H1 (cell line): Measurements from ENCODE around the gene SGSH. TPM values are rescaled to one million over a fixed set of nuclear protein-coding genes. Genes with fewer than 3 reads are reported as not detected.

Source experiments
- CTCF ChIA-PET: fragments of 300-600 bp; sonication (Branson Sonifier 250); formaldehyde crosslinking; loops from one replicate; lab custom pipeline; 2021; ENCODE audit not compliant: partially characterized antibody; lab: Charles Lee
- POLR2A ChIA-PET: fragments of 300-600 bp; sonication (Branson Sonifier 250); formaldehyde crosslinking; loops from one replicate; lab custom pipeline; 2021; ENCODE audit warnings: inconsistent platforms; ENCODE audit not compliant: partially characterized antibody; lab: Charles Lee
- DNase-seq, 2 experiments: peaks; one replicate each; pipeline versions ENCODE4 v3.0.0 to v3.0.0-alpha.2; 2010 to 2022; ENCODE audit warnings: low spot score in 2 of 2, low read depth in 1 of 2, mixed read lengths in 1 of 2
- FAIRE-seq: peaks from 2 replicates; lab custom pipeline; 2011; peaks lifted over from hg19 to GRCh38; lab: Jason Lieb, UNC
- H2AFZ ChIP-seq: 2 replicates; pipeline ENCODE4 v1.8.1; 2012; ENCODE audit warnings: low read length, inconsistent platforms
- H2AK5ac ChIP-seq: 2 replicates; pipeline ENCODE4 v1.6.1; 2013; ENCODE audit warnings: low read depth, low read length
- H2BK120ac ChIP-seq: replicated peaks from 2 replicates; pipeline ENCODE3; 2013; ENCODE audit warnings: low read depth, low read length, inconsistent platforms
- H2BK12ac ChIP-seq: 2 replicates; pipeline ENCODE4 v1.6.1; 2013; ENCODE audit warnings: low read depth, low read length
- H2BK15ac ChIP-seq: 2 replicates; pipeline ENCODE4 v1.6.1; 2013; ENCODE audit warnings: low read length
- H2BK20ac ChIP-seq: 2 replicates; pipeline ENCODE4 v1.6.1; 2013; ENCODE audit warnings: low read length
- H2BK5ac ChIP-seq: 2 replicates; pipeline ENCODE4 v1.6.1; 2013; ENCODE audit warnings: low read depth, low read length
- H3K14ac ChIP-seq: 2 replicates; pipeline ENCODE4 v1.6.1; 2013; ENCODE audit warnings: inconsistent platforms; ENCODE audit not compliant: insufficient read length
- H3K18ac ChIP-seq: 2 replicates; pipeline ENCODE4 v1.6.1; 2013; ENCODE audit warnings: low read length; ENCODE audit errors: extremely low read depth
- H3K23ac ChIP-seq: 2 replicates; pipeline ENCODE4 v1.6.1; 2013; ENCODE audit warnings: inconsistent platforms; ENCODE audit not compliant: insufficient read length
- H3K23me2 ChIP-seq: 2 replicates; pipeline ENCODE4 v1.6.1; 2013; ENCODE audit warnings: low read depth, low read length
- H3K27ac ChIP-seq: 2 replicates; pipeline ENCODE4 v1.6.1; 2011; ENCODE audit warnings: low read depth, low read length, inconsistent platforms
- H3K27me3 ChIP-seq, 4 experiments: replicated peaks in 1 of 4; 1 replicate in 1 of 4; 2 replicates in 3 of 4; pipeline versions ENCODE4 v1.6.1 to v1.8.1; 2011 to 2013; ENCODE audit warnings: low read length in 3 of 4, mild to moderate bottlenecking in 3 of 4, inconsistent platforms in 2 of 4, mixed read lengths in 2 of 4, moderate library complexity in 1 of 4; ENCODE audit not compliant: control insufficient read depth in 3 of 4, insufficient read depth in 3 of 4; ENCODE audit errors: extremely low read depth in 1 of 4
- H3K36me3 ChIP-seq, 4 experiments: 2 replicates each; pipeline versions ENCODE4 v1.6.1 to v1.8.1; 2011 to 2013; ENCODE audit warnings: mild to moderate bottlenecking in 4 of 4, low read length in 3 of 4, moderate library complexity in 2 of 4, control low read depth in 1 of 4, inconsistent platforms in 1 of 4; ENCODE audit not compliant: insufficient read depth in 4 of 4, control insufficient read depth in 2 of 4
- H3K4ac ChIP-seq: replicated peaks from 2 replicates; pipeline ENCODE3; 2013; ENCODE audit warnings: low read length, low read depth, mixed read lengths, inconsistent platforms; ENCODE audit not compliant: insufficient read length
- H3K4me1 ChIP-seq, 4 experiments: replicated peaks in 1 of 4; 1 replicate in 1 of 4; 2 replicates in 3 of 4; pipeline versions ENCODE4 v1.6.1 to v1.8.1; 2011 to 2013; ENCODE audit warnings: low read length in 3 of 4, inconsistent platforms in 2 of 4, mixed read lengths in 1 of 4; ENCODE audit not compliant: insufficient read depth in 4 of 4, control insufficient read depth in 3 of 4
- H3K4me2 ChIP-seq, 2 experiments: 2 replicates each; pipeline versions ENCODE4 v1.6.1 to v1.8.1; 2011 to 2013; ENCODE audit warnings: low read depth in 2 of 2, low read length in 2 of 2, control low read depth in 1 of 2, inconsistent platforms in 1 of 2, mild to moderate bottlenecking in 1 of 2; ENCODE audit not compliant: insufficient read depth in 1 of 2
- H3K4me3 ChIP-seq, 4 experiments: fragments of 200-600, 300-600 bp in 1 of 4; sonication (generic), shearing (Covaris generic), sonication (Bioruptor Twin) in 1 of 4; 2 replicates each; pipeline versions ENCODE4 v1.5.1 to v1.8.1; 2011 to 2016; ENCODE audit warnings: low read length in 4 of 4, low read depth in 3 of 4, control low read depth in 2 of 4, inconsistent platforms in 2 of 4, mild to moderate bottlenecking in 2 of 4, mixed read lengths in 1 of 4, moderate library complexity in 1 of 4; ENCODE audit not compliant: insufficient read depth in 2 of 4; ENCODE audit errors: extremely low read depth in 1 of 4
- H3K56ac ChIP-seq: replicated peaks from 2 replicates; pipeline ENCODE3; 2013; ENCODE audit warnings: low read depth, mild to moderate bottlenecking, mixed read lengths, low read length, inconsistent platforms; ENCODE audit not compliant: insufficient read length
- H3K79me1 ChIP-seq: 2 replicates; pipeline ENCODE4 v1.6.1; 2013; ENCODE audit warnings: low read depth, low read length, control low read depth
- H3K79me2 ChIP-seq, 2 experiments: 2 replicates each; pipeline versions ENCODE4 v1.6.1 to v1.8.1; 2012 to 2013; ENCODE audit warnings: low read length in 2 of 2, mild to moderate bottlenecking in 2 of 2, inconsistent platforms in 1 of 2; ENCODE audit not compliant: insufficient read depth in 2 of 2, control insufficient read depth in 1 of 2
- H3K9ac ChIP-seq, 4 experiments: replicated peaks in 1 of 4; 1 replicate in 1 of 4; 2 replicates in 3 of 4; pipeline versions ENCODE4 v1.6.1 to v1.8.1; 2011 to 2013; ENCODE audit warnings: low read depth in 3 of 4, low read length in 3 of 4, control low read depth in 2 of 4, mild to moderate bottlenecking in 2 of 4, moderate library complexity in 2 of 4, inconsistent platforms in 1 of 4; ENCODE audit errors: extremely low read depth in 1 of 4
- H3K9me3 ChIP-seq, 2 experiments: 2 replicates each; pipeline versions ENCODE4 v1.6.1 to v1.8.1; 2012 to 2013; ENCODE audit warnings: mild to moderate bottlenecking in 2 of 2, moderate library complexity in 2 of 2, control low read depth in 1 of 2, inconsistent platforms in 1 of 2, low read depth in 1 of 2, low read length in 1 of 2, mixed read lengths in 1 of 2; ENCODE audit not compliant: insufficient read depth in 2 of 2
- H4K20me1 ChIP-seq, 2 experiments: replicated peaks in 1 of 2; 2 replicates each; pipeline versions ENCODE3 to v1.8.1; 2011 to 2013; ENCODE audit warnings: inconsistent platforms in 2 of 2, low read length in 2 of 2, mild to moderate bottlenecking in 1 of 2; ENCODE audit not compliant: insufficient read depth in 2 of 2, control insufficient read depth in 1 of 2
- H4K5ac ChIP-seq: 2 replicates; pipeline ENCODE4 v1.6.1; 2013; ENCODE audit warnings: low read length, low read depth, mixed read lengths, inconsistent platforms; ENCODE audit not compliant: insufficient read length
- H4K8ac ChIP-seq: 2 replicates; pipeline ENCODE4 v1.8.0; 2013; ENCODE audit warnings: mild to moderate bottlenecking, moderate library complexity, low read length, inconsistent platforms; ENCODE audit not compliant: insufficient read depth; ENCODE audit errors: extremely low read depth
- H4K91ac ChIP-seq: replicated peaks from 2 replicates; pipeline ENCODE3; 2013; ENCODE audit warnings: low read length, mixed read lengths, inconsistent platforms; ENCODE audit not compliant: insufficient read length
- BACH1 ChIP-seq: IDR thresholded peaks from 2 replicates; pipeline ENCODE4 v1.6.1; 2012; ENCODE audit warnings: low read length, improper control_type of control experiment
- NRF1 ChIP-seq: IDR thresholded peaks from 2 replicates; pipeline ENCODE4 v1.6.1; 2011; ENCODE audit warnings: mild to moderate bottlenecking, low read depth, low read length, improper control_type of control experiment
- SIN3A ChIP-seq, 2 experiments: IDR thresholded peaks in 1 of 2; conservative IDR thresholded peaks in 1 of 2; 2 replicates each; pipeline ENCODE4 v1.6.1; 2011 to 2012; ENCODE audit warnings: low read length in 2 of 2, improper control_type of control experiment in 1 of 2, low read depth in 1 of 2, mild to moderate bottlenecking in 1 of 2
- SIX5 ChIP-seq: IDR thresholded peaks from 2 replicates; pipeline ENCODE4 v1.6.1; 2011; ENCODE audit warnings: mild to moderate bottlenecking, low read depth, low read length
- WGBS, 2 experiments: shearing (Covaris generic) in 1 of 2; methylation state at CpG; one replicate each; pipeline versions ENCODE4 v1.1.6 to v1.1.7; 2013 to 2015; ENCODE audit warnings: low lambda C conversion rate in 2 of 2, mixed read lengths in 2 of 2, inconsistent platforms in 1 of 2, low coverage in 1 of 2, missing lambda C conversion rate in 1 of 2; ENCODE audit not compliant: insufficient replicate concordance in 2 of 2, insufficient coverage in 1 of 2, insufficient read length in 1 of 2; ENCODE audit errors: extremely low coverage in 1 of 2, missing lambda C conversion rate in 1 of 2; 5-methylcytosine and 5-hydroxymethylcytosine counted together
- polyA plus RNA-seq, 7 experiments: library from polyadenylated mRNA; depleted of rRNA in 3 of 7; stranded (reverse) in 5 of 7; unstranded in 2 of 7; fragments of >200 nt in 5 of 7; fragments of 200-250 nt in 2 of 7; gene quantifications; 1 replicate in 5 of 7; 2 replicates in 1 of 7; 4 replicates in 1 of 7; pipeline versions ENCODE4 v1.2.1 to v1.2.3, GENCODE V29; 2011 to 2013; ENCODE audit warnings: missing spikeins in 2 of 7, mixed read lengths in 2 of 7
- total RNA-seq: library from RNA; stranded (reverse); fragmentation: NEBNext Ultra II Directional; extraction: Animal tissue kit (Norgen Biotek cat#: 25700); gene quantifications from 2 replicates; pipeline ENCODE4 v1.2.1, GENCODE V29; 2021

Gene SGSH
- total and polyA plus RNA-seq, 2 of the 8 experiments (the other 6 are each of a cell fraction or from before 2014, with no cell fraction given): 18.0 to 19.6 TPM

- FAIRE-seq: no peak
- H3K9ac ChIP-seq: no peak overlapping the region
- H2BK20ac ChIP-seq: no peak overlapping the region
- no peaks in the 10 kb centered on the region for H3K79me1 ChIP-seq
- H3K9me3 ChIP-seq: no peaks in the 10 kb centered on the region
- peaks cover 0 to 9% (median 3%) of the 10 kb centered on the region in 4 experiments; a peak in 4 of 8 replicates for H3K36me3 ChIP-seq
- peaks cover 0 to 4% of the 10 kb centered on the region in 2 experiments for H4K20me1 ChIP-seq
- no peak overlapping the region for H4K8ac ChIP-seq
- no peak overlapping the region for H4K5ac ChIP-seq
- TF ChIP-seq NRF1 (no peak), SIX5 (no peak), SIN3A (conservative IDR thresholded peaks at IDR 0.05 in 1 of 2, IDR thresholded peaks at IDR 0.05 in 1 of 2; ENCODE audit: low read depth in 1 of 2, low read length in 2 of 2) (no peak), BACH1 (no peak)
- H3K56ac ChIP-seq: no peak overlapping the region
- DNase-seq: no peak
- H3K4me2 ChIP-seq: no peak overlapping the region
- no peaks in the 10 kb centered on the region for H3K27me3 ChIP-seq
- POLR2A ChIA-PET: interaction anchor here (0.8 to 3.3 kb wide), 3 partner anchors 11 to 41 kb away, joined by 3 to 18 read pairs (median 3); no protein-coding TSS in a partner anchor
- CTCF ChIA-PET: interaction anchor here (1.7 to 4.8 kb wide), 2 partner anchors 11 to 64 kb away, joined by 4 to 11 read pairs; no protein-coding TSS in a partner anchor
- H3K23me2 ChIP-seq: peaks cover 4% of the 10 kb centered on the region; the same call in 1 of the 2 replicates
- H3K27ac ChIP-seq: no peak overlapping the region
- peaks cover 7 to 18% (median 12%) of the 10 kb centered on the region in 4 experiments for H3K4me1 ChIP-seq
- H2BK15ac ChIP-seq: no peak overlapping the region
- 82% methylated on average over 4 of the region's 4 CpGs; no CpG with 5 or more reads in 1 of the 2 experiments for WGBS, 2 experiments
- no peak overlapping the region for H3K23ac ChIP-seq
- no peak overlapping the region for H2BK5ac ChIP-seq
- H3K79me2 ChIP-seq: no peaks in the 10 kb centered on the region
- H3K14ac ChIP-seq: no peak overlapping the region
- H3K4ac ChIP-seq: no peak overlapping the region
- no peak overlapping the region for H4K91ac ChIP-seq
- H3K18ac ChIP-seq: no peak overlapping the region
- no peak overlapping the region for H2AK5ac ChIP-seq
- H2BK12ac ChIP-seq: no peak overlapping the region
- H3K4me3 ChIP-seq: no peak overlapping the region
- H2BK120ac ChIP-seq: no peak overlapping the region
- no peak overlapping the region for H2AFZ ChIP-seq
These were observed 48.3 kb upstream of the SGSH start for GRCh38 chr17:80268427-80268826.
